Suprapubic skin (tissue), 4 donors: Measurements from ENCODE around the gene UBE2R2. TPM values are rescaled to one million over a fixed set of nuclear protein-coding genes. Genes with fewer than 3 reads are reported as not detected.

Experiments
- DNase-seq, 2 donors: peaks; one replicate each; pipeline ENCODE4 v3.0.0-alpha.2; 2019; ENCODE audit warnings: low spot score in 2 of 2
- H3K27ac ChIP-seq: fragments of 200-600 bp; sonication (generic); one replicate; pipeline ENCODE4 v1.5.1; 2019
- H3K27me3 ChIP-seq: fragments of 200-600 bp; sonication (generic); one replicate; pipeline ENCODE4 v1.5.1; 2019
- H3K36me3 ChIP-seq: fragments of 200-600 bp; sonication (generic); one replicate; pipeline ENCODE4 v1.5.1; 2019
- H3K4me1 ChIP-seq: fragments of 200-600 bp; sonication (generic); one replicate; pipeline ENCODE4 v1.5.1; 2019
- H3K4me3 ChIP-seq: fragments of 200-600 bp; sonication (generic); one replicate; pipeline ENCODE4 v1.5.1; 2019; ENCODE audit warnings: mild to moderate bottlenecking
- H3K9me3 ChIP-seq: fragments of 200-600 bp; sonication (generic); one replicate; pipeline ENCODE4 v1.5.1; 2019
- CTCF ChIP-seq, 2 donors: fragments of 200-600 bp in 1 of 2; fragments of 450-650 bp in 1 of 2; sonication (generic) in 1 of 2; IDR thresholded peaks; one replicate each; pipeline ENCODE4 v1.5.1; 2016 to 2019; ENCODE audit warnings: antibody characterized with exemption in 2 of 2, mild to moderate bottlenecking in 1 of 2, moderate library complexity in 1 of 2
- EP300 ChIP-seq: sonication (generic); formaldehyde crosslinking; IDR thresholded peaks from one replicate; pipeline ENCODE4 v1.6.1; 2017; ENCODE audit warnings: antibody characterized with exemption
- POLR2A ChIP-seq, 2 donors: fragments of 450-650 bp; IDR thresholded peaks; one replicate each; pipeline ENCODE4 v1.6.1; 2017; ENCODE audit warnings: antibody characterized with exemption in 2 of 2, mild to moderate bottlenecking in 2 of 2, moderate library complexity in 2 of 2
- POLR2AphosphoS5 ChIP-seq, 3 donors: sonication (generic); formaldehyde crosslinking; IDR thresholded peaks; one replicate each; pipeline ENCODE4 v1.6.1; 2017; ENCODE audit warnings: antibody characterized with exemption in 3 of 3
- WGBS: methylation state at CpG from one replicate; pipeline ENCODE4 v1.1.5; 2018; 5-methylcytosine and 5-hydroxymethylcytosine counted together
- total RNA-seq, 4 donors: library from RNA; depleted of rRNA; stranded (reverse); fragments of >200 nt; gene quantifications; one replicate each; pipeline ENCODE4 v1.1.0, GENCODE V29; 2016

UBE2R2 gene
- total RNA-seq, 4 donors from 2014 or later: 29.2 to 36.4 (median 33.5) TPM

DNA sequence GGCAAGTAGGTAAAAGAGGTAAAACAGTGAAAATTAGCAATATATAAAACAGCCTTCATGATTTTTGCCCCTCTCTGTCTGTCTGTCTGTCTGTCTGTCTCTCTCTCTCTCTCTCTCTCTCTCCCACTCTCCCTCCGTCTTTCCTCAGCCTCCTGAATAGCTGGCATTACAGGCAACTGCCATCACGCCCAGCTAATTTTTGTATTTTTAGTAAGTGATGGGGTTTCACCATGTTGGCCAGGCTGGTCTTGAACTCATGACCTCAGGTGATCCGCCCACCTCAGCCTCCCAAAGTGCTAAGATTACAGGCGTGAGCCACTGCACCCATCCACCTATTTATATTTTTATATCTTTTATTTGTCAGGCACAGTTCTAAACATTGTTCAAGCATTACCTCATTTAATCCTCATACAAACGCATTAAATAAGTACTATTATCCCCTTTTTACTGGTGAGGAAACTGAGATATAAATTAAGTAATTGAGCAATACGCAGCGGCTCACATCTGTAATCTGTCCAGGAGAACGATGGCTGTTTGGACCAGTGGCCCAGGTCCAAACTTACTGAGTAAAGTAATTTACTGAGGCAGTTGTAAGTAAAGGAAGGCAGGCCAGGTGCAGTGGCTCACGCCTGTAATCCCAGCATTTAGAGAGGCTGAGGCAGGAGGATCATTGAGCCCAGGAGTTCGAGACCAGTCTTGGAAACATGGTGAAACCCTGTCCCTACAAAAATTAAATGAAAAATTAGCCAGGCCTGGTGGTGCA is 60.9 kb downstream of the UBE2R2 start:
- Histone ChIP-seq H3K4me3 (no peak overlapping the region), H3K9me3 (no peaks in the 10 kb centered on the region), H3K27ac (no peak overlapping the region), H3K27me3 (no peaks in the 10 kb centered on the region), H3K4me1 (peaks cover 13% of the 10 kb centered on the region), H3K36me3 (no peaks in the 10 kb centered on the region)
- WGBS: 74% methylated on average over 10 of the region's 10 CpGs
- DNase-seq: no peak
- TF ChIP-seq EP300 (no peak), POLR2A (IDR thresholded peaks at IDR 0.05) (no peak), POLR2AphosphoS5 (IDR thresholded peaks at IDR 0.05) (no peak), CTCF (IDR thresholded peaks at IDR 0.05) (no peak)

- H3K4me1 ChIP-seq: peaks cover 14% of the 10 kb centered on the region
- DNase-seq: no peak
- H3K27ac ChIP-seq: no peak overlapping the region
- no peaks in the 10 kb centered on the region for H3K36me3 ChIP-seq
- no peak for TF ChIP-seq POLR2AphosphoS5 (IDR thresholded peaks at IDR 0.05)
- TF ChIP-seq POLR2A (IDR thresholded peaks at IDR 0.05): no peak
- no peak for TF ChIP-seq CTCF (IDR thresholded peaks at IDR 0.05)
- no peak for TF ChIP-seq EP300
- 87% methylated on average over 7 of the region's 7 CpGs for WGBS
- no peaks in the 10 kb centered on the region for H3K9me3 ChIP-seq
- no peaks in the 10 kb centered on the region for H3K27me3 ChIP-seq
- H3K4me3 ChIP-seq: no peak overlapping the region
Observed at GRCh38 chr9:33878691-33879366, 61.9 kb downstream of the UBE2R2 start.

DNA sequence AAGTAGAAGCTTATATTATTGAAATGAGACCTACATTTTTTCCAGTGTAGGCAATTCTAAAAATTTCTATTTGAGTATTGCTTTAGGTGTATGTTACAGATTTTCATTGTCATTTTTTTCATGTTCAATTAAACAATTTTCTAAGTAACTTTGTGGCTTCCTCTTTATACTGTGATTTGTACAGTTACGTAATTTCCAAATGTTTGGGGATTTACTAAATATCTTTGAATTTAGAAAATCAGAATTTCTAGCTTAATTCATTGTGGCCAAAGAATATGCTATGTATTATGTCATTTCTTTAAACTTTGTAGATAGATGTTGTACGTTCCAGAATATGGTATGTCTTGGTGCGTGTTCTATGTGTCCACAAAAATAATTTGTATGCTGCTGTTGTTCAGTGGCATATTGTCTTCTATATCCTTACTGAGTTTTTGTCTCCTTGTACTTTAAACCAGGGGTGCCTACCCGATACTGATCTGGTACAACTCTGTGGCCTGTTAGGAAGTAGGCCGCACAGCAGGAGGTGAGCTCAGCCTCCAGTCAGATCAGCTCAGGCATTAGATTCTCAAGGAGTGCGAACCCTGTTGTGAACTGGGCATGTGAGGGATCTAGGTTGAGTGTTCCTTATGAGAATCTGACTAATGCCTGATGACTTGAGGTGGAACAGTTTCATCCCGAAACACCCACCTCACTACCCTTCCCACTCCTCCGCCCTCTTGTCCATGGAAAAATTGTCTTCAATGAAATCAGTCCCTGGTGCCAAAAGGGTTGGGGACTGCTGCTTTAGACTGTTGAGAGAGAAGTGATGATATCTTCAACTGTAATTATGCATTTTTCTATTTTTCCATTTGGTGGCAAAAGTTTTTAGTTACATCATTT is 63.5 kb downstream of the UBE2R2 start:
- Histone ChIP-seq H3K4me3 (no peak overlapping the region), H3K27ac (no peak overlapping the region), H3K4me1 (peaks cover 25% of the 10 kb centered on the region), H3K36me3 (no peaks in the 10 kb centered on the region), H3K27me3 (no peaks in the 10 kb centered on the region), H3K9me3 (no peaks in the 10 kb centered on the region)
- 91% methylated on average over 8 of the region's 8 CpGs for WGBS
- no peak for TF ChIP-seq POLR2A (IDR thresholded peaks at IDR 0.05)
- no peak for TF ChIP-seq CTCF (IDR thresholded peaks at IDR 0.05)
- no peak for TF ChIP-seq EP300
- no peak for TF ChIP-seq POLR2AphosphoS5 (IDR thresholded peaks at IDR 0.05)
- no peak for DNase-seq

- Histone ChIP-seq H3K36me3 (no peaks in the 10 kb centered on the region), H3K27ac (no peak overlapping the region), H3K9me3 (no peaks in the 10 kb centered on the region), H3K27me3 (no peaks in the 10 kb centered on the region), H3K4me3 (no peak overlapping the region), H3K4me1 (peaks cover 27% of the 10 kb centered on the region)
- WGBS: 12% methylated on average over 1 of the region's 1 CpG
- no peak for DNase-seq
- no peak for TF ChIP-seq POLR2AphosphoS5 (IDR thresholded peaks at IDR 0.05)
- no peak for TF ChIP-seq EP300
- TF ChIP-seq POLR2A (IDR thresholded peaks at IDR 0.05): no peak
- no peak for TF ChIP-seq CTCF (IDR thresholded peaks at IDR 0.05)
Observed at GRCh38 chr9:33881635-33882034, 64.7 kb downstream of the UBE2R2 start.
